ENCODE results near the gene SCRN3.

GRCh38 chr2:174395969-174396630, 570 bp downstream of the SCRN3 start:
- TF ChIP-seq POLR2A (IDR thresholded peaks at IDR 0.05) (no peak), CTCF (IDR thresholded peaks at IDR 0.05) (no peak), EP300 (IDR thresholded peaks at IDR 0.05) (no peak), POLR2AphosphoS5 (IDR thresholded peaks at IDR 0.05) (no peak)

Measured in stomach (tissue), 4 donors.